ENCODE measurements around the gene EDC4.

Gene EDC4

GRCh38 chr16:67846320-67847063 is 26.4 kb upstream of the EDC4 start, which contains the start of gene NUTF2 (continued):
- TF ChIP-seq ATF2 (tag by site-specific recombination; IDR thresholded peaks at IDR 0.05; ENCODE audit: low read depth): no peak
- TF ChIP-seq BCL11B (tag by site-specific recombination; IDR thresholded peaks at IDR 0.05; ENCODE audit: low read depth): no peak; the same call in 1 of the 2 replicates
- TF ChIP-seq ZNF426 (tag by site-specific recombination; IDR thresholded peaks at IDR 0.05): no peak
- no peak for TF ChIP-seq ZNF626 (tag by site-specific recombination; IDR thresholded peaks at IDR 0.05)
- TF ChIP-seq ZBTB8A (tag by site-specific recombination; IDR thresholded peaks at IDR 0.05): peak; percentile 51
- TF ChIP-seq ZNF148 (tag by site-specific recombination; IDR thresholded peaks at IDR 0.05; ENCODE audit: borderline replicate concordance): no peak
- no peak for TF ChIP-seq ZNF610 (tag by site-specific recombination; IDR thresholded peaks at IDR 0.05; ENCODE audit: borderline replicate concordance)
- no peak; the same call in 1 of the 2 replicates for TF ChIP-seq TRIM28 (IDR thresholded peaks at IDR 0.05; ENCODE audit: borderline replicate concordance, low read length)
- TF ChIP-seq ZNF488 (tag by site-specific recombination; IDR thresholded peaks at IDR 0.05): no peak
- no peak; the same call in 1 of the 2 replicates for TF ChIP-seq ELK4 (IDR thresholded peaks at IDR 0.05; ENCODE audit: borderline replicate concordance, low read depth, low read length)
- peak; percentile 96 for TF ChIP-seq PRDM10 (tag by site-specific recombination; IDR thresholded peaks at IDR 0.05)
- TF ChIP-seq PRDM6 (tag by site-specific recombination; IDR thresholded peaks at IDR 0.05): no peak
- peak; percentile 89 for TF ChIP-seq IKZF3 (tag by site-specific recombination; IDR thresholded peaks at IDR 0.05)
- 0 out of 2 replicates have a peak, but pooled peaks have one; percentile 10 for TF ChIP-seq ZSCAN16 (tag by site-specific recombination; IDR thresholded peaks at IDR 0.05)
- TF ChIP-seq ZNF624 (tag by site-specific recombination; IDR thresholded peaks at IDR 0.05): no peak
- TF ChIP-seq ZNF585B (tag by site-specific recombination; IDR thresholded peaks at IDR 0.05): no peak
- TF ChIP-seq ZNF146 (tag by site-specific recombination; IDR thresholded peaks at IDR 0.05): no peak
- no peak for TF ChIP-seq ZNF133 (tag by site-specific recombination; IDR thresholded peaks at IDR 0.05)
- TF ChIP-seq ZNF555 (tag by site-specific recombination; conservative IDR thresholded peaks at IDR 0.05): no peak
- no peak for TF ChIP-seq MZF1 (tag by site-specific recombination; IDR thresholded peaks at IDR 0.05; ENCODE audit: borderline replicate concordance)
- TF ChIP-seq ZNF664 (tag by site-specific recombination; IDR thresholded peaks at IDR 0.05): no peak
- TF ChIP-seq ZNF10 (tag by site-specific recombination; IDR thresholded peaks at IDR 0.05): no peak
- TF ChIP-seq PATZ1 (tag by site-specific recombination; IDR thresholded peaks at IDR 0.05): peak; percentile 99
- TF ChIP-seq ZNF529 (tag by site-specific recombination; IDR thresholded peaks at IDR 0.05; ENCODE audit: insufficient replicate concordance): no peak
